WTC11 (cell line): ENCODE results near the gene C19orf85. TPM values are rescaled to one million over a fixed set of nuclear protein-coding genes. Genes with fewer than 3 reads are reported as not detected.
A peak's percentile ranks its signal among the peaks of the same experiment; 100 is the strongest.

Experiments used
- CBFB ChIP-seq: sonication (generic); formaldehyde crosslinking; IDR thresholded peaks from 2 replicates; pipeline ENCODE4 v1.8.1; 2022; ENCODE audit warnings: mild to moderate bottlenecking, low read depth, missing genetic modification reagents
- ETV6 ChIP-seq: sonication (generic); formaldehyde crosslinking; IDR thresholded peaks from 2 replicates; pipeline ENCODE4 v1.8.1; 2022; ENCODE audit warnings: mild to moderate bottlenecking, missing genetic modification reagents
- FOXK1 ChIP-seq: sonication (generic); formaldehyde crosslinking; IDR thresholded peaks from 2 replicates; pipeline ENCODE4 v1.8.0; 2022; ENCODE audit warnings: mild to moderate bottlenecking, moderate library complexity, missing genetic modification reagents
- FOXP1 ChIP-seq: sonication (generic); formaldehyde crosslinking; IDR thresholded peaks from 2 replicates; pipeline ENCODE4 v1.8.0; 2022; ENCODE audit warnings: missing genetic modification reagents, mild to moderate bottlenecking, moderate library complexity, borderline replicate concordance
- HMGA2 ChIP-seq: fragments of 250-450 bp; sonication (Bioruptor Pico); IDR thresholded peaks from 2 replicates; pipeline ENCODE4 v1.4.0; 2021; ENCODE audit warnings: mild to moderate bottlenecking, moderate library complexity
- JAZF1 ChIP-seq: fragments of 250-450 bp; sonication (Bioruptor Pico); IDR thresholded peaks from 2 replicates; pipeline ENCODE4 v1.9.0; 2021; ENCODE audit warnings: moderate library complexity, mild to moderate bottlenecking, inconsistent platforms
- JUN ChIP-seq: sonication (generic); formaldehyde crosslinking; IDR thresholded peaks from 2 replicates; pipeline ENCODE4 v1.8.0; 2023; ENCODE audit warnings: mild to moderate bottlenecking, missing genetic modification reagents
- KAT7 ChIP-seq: sonication (generic); formaldehyde crosslinking; IDR thresholded peaks from 2 replicates; pipeline ENCODE4 v1.8.1; 2023; ENCODE audit warnings: missing genetic modification reagents, mild to moderate bottlenecking, borderline replicate concordance
- MYBL2 ChIP-seq: sonication (generic); formaldehyde crosslinking; IDR thresholded peaks from 2 replicates; pipeline ENCODE4 v1.8.1; 2023; ENCODE audit warnings: mild to moderate bottlenecking, moderate library complexity, missing genetic modification reagents
- NFE2L1 ChIP-seq: sonication (generic); formaldehyde crosslinking; IDR thresholded peaks from 2 replicates; pipeline ENCODE4 v1.8.1; 2023; ENCODE audit warnings: missing genetic modification reagents
- RORB ChIP-seq: fragments of 250-450 bp; sonication (Bioruptor Pico); IDR thresholded peaks from 2 replicates; pipeline ENCODE4 v1.9.0; 2021; ENCODE audit warnings: mild to moderate bottlenecking
- TCF7 ChIP-seq: sonication (generic); formaldehyde crosslinking; IDR thresholded peaks from 2 replicates; pipeline ENCODE4 v1.8.0; 2022; ENCODE audit warnings: mild to moderate bottlenecking, low read depth, missing genetic modification reagents, moderate library complexity
- ZNF121 ChIP-seq: sonication (generic); formaldehyde crosslinking; IDR thresholded peaks from 2 replicates; pipeline ENCODE4 v1.8.0; 2023; ENCODE audit warnings: missing genetic modification reagents
- ZNF416 ChIP-seq: fragments of 250-450 bp; sonication (Bioruptor Pico); IDR thresholded peaks from 2 replicates; pipeline ENCODE4 v1.9.0; 2021; ENCODE audit warnings: mild to moderate bottlenecking, inconsistent platforms
- total RNA-seq: library from RNA; stranded (reverse); gene quantifications from 3 replicates; pipeline ENCODE4 v1.2.3, GENCODE V29; 2021
- TF ChIP-seq, protein P1 (sequence below): fragments of 250-450 bp; sonication (Bioruptor Pico); IDR thresholded peaks from 2 replicates; pipeline ENCODE4 v1.8.0; 2021; ENCODE audit warnings: mild to moderate bottlenecking
- TF ChIP-seq, protein P2 (sequence below): sonication (generic); formaldehyde crosslinking; IDR thresholded peaks from 2 replicates; pipeline ENCODE4 v1.8.0; 2022; ENCODE audit warnings: mild to moderate bottlenecking, missing genetic modification reagents
- TF ChIP-seq, protein P3 (sequence below): sonication (generic); formaldehyde crosslinking; IDR thresholded peaks from 2 replicates; pipeline ENCODE4 v1.8.0; 2022; ENCODE audit warnings: mild to moderate bottlenecking, missing genetic modification reagents
- TF ChIP-seq, protein P4 (sequence below): sonication (generic); formaldehyde crosslinking; IDR thresholded peaks from 2 replicates; pipeline ENCODE4 v1.8.1; 2022; ENCODE audit warnings: low read depth, missing genetic modification reagents, borderline replicate concordance
- TF ChIP-seq, protein P5 (sequence below): sonication (generic); formaldehyde crosslinking; IDR thresholded peaks from 2 replicates; pipeline ENCODE4 v1.8.1; 2022; ENCODE audit warnings: low read depth, mild to moderate bottlenecking, moderate library complexity, missing genetic modification reagents, borderline replicate concordance
- TF ChIP-seq, protein P6 (sequence below): sonication (generic); formaldehyde crosslinking; IDR thresholded peaks from 2 replicates; pipeline ENCODE4 v1.8.0; 2022; ENCODE audit warnings: mild to moderate bottlenecking, missing genetic modification reagents
- TF ChIP-seq, protein P7 (sequence below): sonication (generic); formaldehyde crosslinking; IDR thresholded peaks from 2 replicates; pipeline ENCODE4 v1.8.1; 2023; ENCODE audit warnings: mild to moderate bottlenecking, missing genetic modification reagents, moderate library complexity
- TF ChIP-seq, protein P8 (sequence below): sonication (generic); formaldehyde crosslinking; IDR thresholded peaks from 2 replicates; pipeline ENCODE4 v1.8.0; 2023; ENCODE audit warnings: mild to moderate bottlenecking, missing genetic modification reagents
- TF ChIP-seq, protein P9 (sequence below): sonication (generic); formaldehyde crosslinking; IDR thresholded peaks from 2 replicates; pipeline ENCODE4 v1.8.0; 2022; ENCODE audit warnings: mild to moderate bottlenecking, missing genetic modification reagents
- TF ChIP-seq, protein P10 (sequence below): fragments of 200-600 bp; IDR thresholded peaks from 2 replicates; pipeline ENCODE4 v1.8.0; 2022; ENCODE audit warnings: antibody characterized with exemption

C19orf85 gene
- total RNA-seq, 1 experiment from 2014 or later: 2.2 TPM

DNA sequence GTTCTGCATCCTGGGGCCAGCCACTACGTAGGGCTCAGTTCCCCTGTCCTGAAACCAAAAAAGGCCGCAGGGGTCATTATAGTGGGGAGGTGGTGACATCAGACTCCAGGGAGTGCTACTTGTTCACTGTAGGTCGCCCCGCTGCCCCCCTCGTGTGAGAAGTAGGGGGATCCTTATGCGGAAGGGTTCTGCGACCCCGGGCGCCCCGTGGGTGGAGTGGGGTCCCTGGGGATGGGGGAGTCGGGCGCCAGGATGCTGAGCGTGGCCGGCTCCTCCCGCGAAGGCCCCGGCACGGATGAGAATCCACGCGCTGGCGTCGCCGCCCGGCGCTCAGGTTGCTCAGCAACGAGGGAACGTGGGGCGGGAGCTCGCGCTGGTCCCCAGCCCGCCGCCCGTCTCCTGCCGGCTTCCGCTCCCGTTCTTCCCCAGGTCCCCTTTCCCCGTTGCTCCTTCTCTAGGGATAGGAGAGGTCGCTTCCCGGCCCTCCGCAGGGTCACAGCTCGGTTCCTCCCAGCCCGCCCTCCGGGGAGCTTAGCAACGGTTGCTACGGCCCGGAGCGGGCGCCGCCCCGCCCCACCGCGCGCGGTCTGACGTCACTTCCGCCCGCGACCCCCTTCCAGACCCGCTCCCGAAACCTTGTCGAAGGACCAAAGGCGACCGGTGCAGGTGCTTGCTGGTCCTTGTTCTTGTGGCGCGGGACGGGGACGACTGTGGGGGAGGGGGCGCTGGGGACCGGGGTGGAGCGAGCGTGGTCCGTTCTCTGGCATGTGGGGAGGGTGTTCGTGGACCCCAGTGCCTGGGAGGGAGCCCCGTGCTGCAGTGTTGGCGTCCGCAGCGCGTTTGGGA lies 20.3 kb upstream of the C19orf85 start, which contains the start of gene NAT14 (continued):
- TF ChIP-seq, protein P1, sequence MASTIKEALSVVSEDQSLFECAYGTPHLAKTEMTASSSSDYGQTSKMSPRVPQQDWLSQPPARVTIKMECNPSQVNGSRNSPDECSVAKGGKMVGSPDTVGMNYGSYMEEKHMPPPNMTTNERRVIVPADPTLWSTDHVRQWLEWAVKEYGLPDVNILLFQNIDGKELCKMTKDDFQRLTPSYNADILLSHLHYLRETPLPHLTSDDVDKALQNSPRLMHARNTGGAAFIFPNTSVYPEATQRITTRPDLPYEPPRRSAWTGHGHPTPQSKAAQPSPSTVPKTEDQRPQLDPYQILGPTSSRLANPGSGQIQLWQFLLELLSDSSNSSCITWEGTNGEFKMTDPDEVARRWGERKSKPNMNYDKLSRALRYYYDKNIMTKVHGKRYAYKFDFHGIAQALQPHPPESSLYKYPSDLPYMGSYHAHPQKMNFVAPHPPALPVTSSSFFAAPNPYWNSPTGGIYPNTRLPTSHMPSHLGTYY (CRISPR knock-in tag): peak; percentile 65; the same call in 1 of the 2 replicates
- peak; percentile 73; the same call in 1 of the 2 replicates for TF ChIP-seq ZNF416 (CRISPR knock-in tag)
- TF ChIP-seq, protein P2, sequence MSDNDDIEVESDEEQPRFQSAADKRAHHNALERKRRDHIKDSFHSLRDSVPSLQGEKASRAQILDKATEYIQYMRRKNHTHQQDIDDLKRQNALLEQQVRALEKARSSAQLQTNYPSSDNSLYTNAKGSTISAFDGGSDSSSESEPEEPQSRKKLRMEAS (CRISPR knock-in tag): peak; percentile 59; the same call in 1 of the 2 replicates
- no peak for TF ChIP-seq HMGA2 (CRISPR knock-in tag)
- TF ChIP-seq, protein P3, sequence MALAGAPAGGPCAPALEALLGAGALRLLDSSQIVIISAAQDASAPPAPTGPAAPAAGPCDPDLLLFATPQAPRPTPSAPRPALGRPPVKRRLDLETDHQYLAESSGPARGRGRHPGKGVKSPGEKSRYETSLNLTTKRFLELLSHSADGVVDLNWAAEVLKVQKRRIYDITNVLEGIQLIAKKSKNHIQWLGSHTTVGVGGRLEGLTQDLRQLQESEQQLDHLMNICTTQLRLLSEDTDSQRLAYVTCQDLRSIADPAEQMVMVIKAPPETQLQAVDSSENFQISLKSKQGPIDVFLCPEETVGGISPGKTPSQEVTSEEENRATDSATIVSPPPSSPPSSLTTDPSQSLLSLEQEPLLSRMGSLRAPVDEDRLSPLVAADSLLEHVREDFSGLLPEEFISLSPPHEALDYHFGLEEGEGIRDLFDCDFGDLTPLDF: 0 out of 2 replicates have a peak, but pooled peaks have one; percentile 35
- TF ChIP-seq TCF7 (CRISPR knock-in tag): no peak
- no peak for TF ChIP-seq RORB (CRISPR knock-in tag)
- TF ChIP-seq, protein P4, sequence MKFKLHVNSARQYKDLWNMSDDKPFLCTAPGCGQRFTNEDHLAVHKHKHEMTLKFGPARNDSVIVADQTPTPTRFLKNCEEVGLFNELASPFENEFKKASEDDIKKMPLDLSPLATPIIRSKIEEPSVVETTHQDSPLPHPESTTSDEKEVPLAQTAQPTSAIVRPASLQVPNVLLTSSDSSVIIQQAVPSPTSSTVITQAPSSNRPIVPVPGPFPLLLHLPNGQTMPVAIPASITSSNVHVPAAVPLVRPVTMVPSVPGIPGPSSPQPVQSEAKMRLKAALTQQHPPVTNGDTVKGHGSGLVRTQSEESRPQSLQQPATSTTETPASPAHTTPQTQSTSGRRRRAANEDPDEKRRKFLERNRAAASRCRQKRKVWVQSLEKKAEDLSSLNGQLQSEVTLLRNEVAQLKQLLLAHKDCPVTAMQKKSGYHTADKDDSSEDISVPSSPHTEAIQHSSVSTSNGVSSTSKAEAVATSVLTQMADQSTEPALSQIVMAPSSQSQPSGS (CRISPR knock-in tag): no peak
- TF ChIP-seq NFE2L1 (CRISPR knock-in tag): no peak
- TF ChIP-seq MYBL2: no peak
- TF ChIP-seq, protein P5, sequence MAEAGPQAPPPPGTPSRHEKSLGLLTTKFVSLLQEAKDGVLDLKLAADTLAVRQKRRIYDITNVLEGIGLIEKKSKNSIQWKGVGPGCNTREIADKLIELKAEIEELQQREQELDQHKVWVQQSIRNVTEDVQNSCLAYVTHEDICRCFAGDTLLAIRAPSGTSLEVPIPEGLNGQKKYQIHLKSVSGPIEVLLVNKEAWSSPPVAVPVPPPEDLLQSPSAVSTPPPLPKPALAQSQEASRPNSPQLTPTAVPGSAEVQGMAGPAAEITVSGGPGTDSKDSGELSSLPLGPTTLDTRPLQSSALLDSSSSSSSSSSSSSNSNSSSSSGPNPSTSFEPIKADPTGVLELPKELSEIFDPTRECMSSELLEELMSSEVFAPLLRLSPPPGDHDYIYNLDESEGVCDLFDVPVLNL (CRISPR knock-in tag): no peak
- TF ChIP-seq, protein P6, sequence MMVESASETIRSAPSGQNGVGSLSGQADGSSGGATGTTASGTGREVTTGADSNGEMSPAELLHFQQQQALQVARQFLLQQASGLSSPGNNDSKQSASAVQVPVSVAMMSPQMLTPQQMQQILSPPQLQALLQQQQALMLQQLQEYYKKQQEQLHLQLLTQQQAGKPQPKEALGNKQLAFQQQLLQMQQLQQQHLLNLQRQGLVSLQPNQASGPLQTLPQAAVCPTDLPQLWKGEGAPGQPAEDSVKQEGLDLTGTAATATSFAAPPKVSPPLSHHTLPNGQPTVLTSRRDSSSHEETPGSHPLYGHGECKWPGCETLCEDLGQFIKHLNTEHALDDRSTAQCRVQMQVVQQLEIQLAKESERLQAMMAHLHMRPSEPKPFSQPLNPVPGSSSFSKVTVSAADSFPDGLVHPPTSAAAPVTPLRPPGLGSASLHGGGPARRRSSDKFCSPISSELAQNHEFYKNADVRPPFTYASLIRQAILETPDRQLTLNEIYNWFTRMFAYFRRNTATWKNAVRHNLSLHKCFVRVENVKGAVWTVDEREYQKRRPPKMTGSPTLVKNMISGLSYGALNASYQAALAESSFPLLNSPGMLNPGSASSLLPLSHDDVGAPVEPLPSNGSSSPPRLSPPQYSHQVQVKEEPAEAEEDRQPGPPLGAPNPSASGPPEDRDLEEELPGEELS (CRISPR knock-in tag): 0 out of 2 replicates have a peak, but pooled peaks have one; percentile 42
- TF ChIP-seq, protein P7, sequence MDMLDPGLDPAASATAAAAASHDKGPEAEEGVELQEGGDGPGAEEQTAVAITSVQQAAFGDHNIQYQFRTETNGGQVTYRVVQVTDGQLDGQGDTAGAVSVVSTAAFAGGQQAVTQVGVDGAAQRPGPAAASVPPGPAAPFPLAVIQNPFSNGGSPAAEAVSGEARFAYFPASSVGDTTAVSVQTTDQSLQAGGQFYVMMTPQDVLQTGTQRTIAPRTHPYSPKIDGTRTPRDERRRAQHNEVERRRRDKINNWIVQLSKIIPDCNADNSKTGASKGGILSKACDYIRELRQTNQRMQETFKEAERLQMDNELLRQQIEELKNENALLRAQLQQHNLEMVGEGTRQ: no peak
- TF ChIP-seq, protein P8, sequence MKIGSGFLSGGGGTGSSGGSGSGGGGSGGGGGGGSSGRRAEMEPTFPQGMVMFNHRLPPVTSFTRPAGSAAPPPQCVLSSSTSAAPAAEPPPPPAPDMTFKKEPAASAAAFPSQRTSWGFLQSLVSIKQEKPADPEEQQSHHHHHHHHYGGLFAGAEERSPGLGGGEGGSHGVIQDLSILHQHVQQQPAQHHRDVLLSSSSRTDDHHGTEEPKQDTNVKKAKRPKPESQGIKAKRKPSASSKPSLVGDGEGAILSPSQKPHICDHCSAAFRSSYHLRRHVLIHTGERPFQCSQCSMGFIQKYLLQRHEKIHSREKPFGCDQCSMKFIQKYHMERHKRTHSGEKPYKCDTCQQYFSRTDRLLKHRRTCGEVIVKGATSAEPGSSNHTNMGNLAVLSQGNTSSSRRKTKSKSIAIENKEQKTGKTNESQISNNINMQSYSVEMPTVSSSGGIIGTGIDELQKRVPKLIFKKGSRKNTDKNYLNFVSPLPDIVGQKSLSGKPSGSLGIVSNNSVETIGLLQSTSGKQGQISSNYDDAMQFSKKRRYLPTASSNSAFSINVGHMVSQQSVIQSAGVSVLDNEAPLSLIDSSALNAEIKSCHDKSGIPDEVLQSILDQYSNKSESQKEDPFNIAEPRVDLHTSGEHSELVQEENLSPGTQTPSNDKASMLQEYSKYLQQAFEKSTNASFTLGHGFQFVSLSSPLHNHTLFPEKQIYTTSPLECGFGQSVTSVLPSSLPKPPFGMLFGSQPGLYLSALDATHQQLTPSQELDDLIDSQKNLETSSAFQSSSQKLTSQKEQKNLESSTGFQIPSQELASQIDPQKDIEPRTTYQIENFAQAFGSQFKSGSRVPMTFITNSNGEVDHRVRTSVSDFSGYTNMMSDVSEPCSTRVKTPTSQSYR (CRISPR knock-in tag): no peak
- TF ChIP-seq, protein P9, sequence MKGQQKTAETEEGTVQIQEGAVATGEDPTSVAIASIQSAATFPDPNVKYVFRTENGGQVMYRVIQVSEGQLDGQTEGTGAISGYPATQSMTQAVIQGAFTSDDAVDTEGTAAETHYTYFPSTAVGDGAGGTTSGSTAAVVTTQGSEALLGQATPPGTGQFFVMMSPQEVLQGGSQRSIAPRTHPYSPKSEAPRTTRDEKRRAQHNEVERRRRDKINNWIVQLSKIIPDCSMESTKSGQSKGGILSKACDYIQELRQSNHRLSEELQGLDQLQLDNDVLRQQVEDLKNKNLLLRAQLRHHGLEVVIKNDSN (CRISPR knock-in tag): no peak
- 0 out of 2 replicates have a peak, but pooled peaks have one; percentile 50 for TF ChIP-seq JUN (CRISPR knock-in tag)
- TF ChIP-seq ETV6: no peak
- TF ChIP-seq ZNF121 (CRISPR knock-in tag): no peak
- TF ChIP-seq KAT7 (CRISPR knock-in tag): peak; percentile 55; the same call in 1 of the 2 replicates
- TF ChIP-seq JAZF1: no peak
- TF ChIP-seq CBFB (CRISPR knock-in tag): no peak
- TF ChIP-seq, protein P10, sequence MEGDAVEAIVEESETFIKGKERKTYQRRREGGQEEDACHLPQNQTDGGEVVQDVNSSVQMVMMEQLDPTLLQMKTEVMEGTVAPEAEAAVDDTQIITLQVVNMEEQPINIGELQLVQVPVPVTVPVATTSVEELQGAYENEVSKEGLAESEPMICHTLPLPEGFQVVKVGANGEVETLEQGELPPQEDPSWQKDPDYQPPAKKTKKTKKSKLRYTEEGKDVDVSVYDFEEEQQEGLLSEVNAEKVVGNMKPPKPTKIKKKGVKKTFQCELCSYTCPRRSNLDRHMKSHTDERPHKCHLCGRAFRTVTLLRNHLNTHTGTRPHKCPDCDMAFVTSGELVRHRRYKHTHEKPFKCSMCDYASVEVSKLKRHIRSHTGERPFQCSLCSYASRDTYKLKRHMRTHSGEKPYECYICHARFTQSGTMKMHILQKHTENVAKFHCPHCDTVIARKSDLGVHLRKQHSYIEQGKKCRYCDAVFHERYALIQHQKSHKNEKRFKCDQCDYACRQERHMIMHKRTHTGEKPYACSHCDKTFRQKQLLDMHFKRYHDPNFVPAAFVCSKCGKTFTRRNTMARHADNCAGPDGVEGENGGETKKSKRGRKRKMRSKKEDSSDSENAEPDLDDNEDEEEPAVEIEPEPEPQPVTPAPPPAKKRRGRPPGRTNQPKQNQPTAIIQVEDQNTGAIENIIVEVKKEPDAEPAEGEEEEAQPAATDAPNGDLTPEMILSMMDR: no peak
- TF ChIP-seq FOXP1: no peak; the same call in 1 of the 2 replicates
- 0 out of 2 replicates have a peak, but pooled peaks have one; percentile 10 for TF ChIP-seq FOXK1
